Hepatocyte (in vitro differentiated cells): ENCODE measurements around the gene RPL18A. TPM values are rescaled to one million over a fixed set of nuclear protein-coding genes. Genes with fewer than 3 reads are reported as not detected.

ENCODE experiments used
- DNase-seq: peaks from one replicate; pipeline ENCODE4 v3.0.0-alpha.2; 2016; ENCODE audit warnings: low spot score
- H2AFZ ChIP-seq: fragments of 200-600 bp; sonication (generic); 2 replicates; pipeline ENCODE4 v1.6.0; 2016; ENCODE audit warnings: antibody characterized with exemption, mild to moderate bottlenecking
- H3K27ac ChIP-seq: fragments of 200-600 bp; sonication (generic); 2 replicates; pipeline ENCODE4 v1.5.1; 2016; ENCODE audit warnings: mild to moderate bottlenecking
- H3K27me3 ChIP-seq: fragments of 200-600 bp; sonication (generic); 2 replicates; pipeline ENCODE4 v1.6.1; 2016
- H3K36me3 ChIP-seq: fragments of 200-600 bp; sonication (generic); replicated peaks from 2 replicates; pipeline ENCODE4 v1.5.1; 2016; ENCODE audit warnings: low read depth; ENCODE audit not compliant: insufficient read depth
- H3K4me1 ChIP-seq: fragments of 200-600 bp; sonication (generic); 2 replicates; pipeline ENCODE4 v1.5.1; 2016; ENCODE audit warnings: mild to moderate bottlenecking, moderate library complexity; ENCODE audit not compliant: insufficient read depth
- H3K4me2 ChIP-seq: fragments of 200-600 bp; sonication (generic); 2 replicates; pipeline ENCODE4 v1.6.0; 2016
- H3K4me3 ChIP-seq: fragments of 200-600 bp; sonication (generic); 2 replicates; pipeline ENCODE4 v1.5.1; 2016; ENCODE audit warnings: mild to moderate bottlenecking
- H3K79me2 ChIP-seq: fragments of 200-600 bp; sonication (generic); 2 replicates; pipeline ENCODE4 v1.6.0; 2017; ENCODE audit warnings: mild to moderate bottlenecking
- H3K9me2 ChIP-seq: fragments of 200-600 bp; sonication (generic); replicated peaks from 2 replicates; pipeline ENCODE4 v1.6.0; 2017; ENCODE audit warnings: mild to moderate bottlenecking; ENCODE audit not compliant: insufficient read depth
- H3K9me3 ChIP-seq: fragments of 200-600 bp; sonication (generic); 2 replicates; pipeline ENCODE4 v1.5.1; 2016; ENCODE audit warnings: low read depth, mild to moderate bottlenecking
- H4K20me1 ChIP-seq: fragments of 200-600 bp; sonication (generic); 2 replicates; pipeline ENCODE4 v1.6.0; 2016; ENCODE audit warnings: mild to moderate bottlenecking; ENCODE audit not compliant: insufficient read depth, poor library complexity, severe bottlenecking
- CTCF ChIP-seq: fragments of 200-600 bp; sonication (generic); IDR thresholded peaks from 2 replicates; pipeline ENCODE4 v1.5.1; 2016; ENCODE audit warnings: antibody characterized with exemption, mild to moderate bottlenecking; ENCODE audit not compliant: poor library complexity
- EZH2 ChIP-seq: fragments of 200-600 bp; sonication (generic); IDR thresholded peaks from 2 replicates; pipeline ENCODE4 v1.6.1; 2016; ENCODE audit warnings: antibody characterized with exemption, mild to moderate bottlenecking, borderline replicate concordance
- EZH2phosphoT487 ChIP-seq: fragments of 200-600 bp; sonication (generic); IDR thresholded peaks from one replicate; pipeline ENCODE4 v1.6.1; 2018; ENCODE audit warnings: antibody characterized with exemption, mild to moderate bottlenecking, low read depth, moderate library complexity; ENCODE audit not compliant: unreplicated experiment, severe bottlenecking
- WGBS: methylation state at CpG from one replicate; pipeline ENCODE4 v1.1.6; 2016; ENCODE audit warnings: low lambda C conversion rate; ENCODE audit errors: missing lambda C conversion rate; 5-methylcytosine and 5-hydroxymethylcytosine counted together
- polyA plus RNA-seq: library from polyadenylated mRNA; unstranded; fragments of >200 nt; fragmentation: Nextera tagmentation; extraction: Ambion mirVana; gene quantifications from 2 replicates; pipeline ENCODE4 v1.2.1, GENCODE V29; 2016
- total RNA-seq: library from RNA; depleted of rRNA; stranded (reverse); fragments of >200 nt; gene quantifications from 2 replicates; pipeline ENCODE4 v1.2.3, GENCODE V29; 2014

The RPL18A gene
- total and polyA plus RNA-seq, 2 experiments from 2014 or later, result 646 to 1,114 TPM

GRCh38 chr19:17862711-17863519 lies 3.2 kb downstream of the RPL18A start:
- Histone ChIP-seq H4K20me1 (peaks cover 42% of the 10 kb centered on the region), H3K4me1 (peaks cover 10% of the 10 kb centered on the region), H3K27me3 (no peaks in the 10 kb centered on the region), H3K9me2 (no peaks in the 10 kb centered on the region), H3K4me3 (no peak overlapping the region), H3K79me2 (peaks cover 28% of the 10 kb centered on the region), H3K36me3 (no peaks in the 10 kb centered on the region), H3K4me2 (no peak overlapping the region), H2AFZ (no peak overlapping the region), H3K9me3 (no peaks in the 10 kb centered on the region), H3K27ac (no peak overlapping the region)
- DNase-seq, result no peak
- no peak for TF ChIP-seq EZH2phosphoT487
- no peak for TF ChIP-seq EZH2
- TF ChIP-seq CTCF, result no peak
- 96% methylated on average over 31 of the region's 31 CpGs for WGBS

- Histone ChIP-seq H3K79me2 (peaks cover 28% of the 10 kb centered on the region), H3K9me3 (no peaks in the 10 kb centered on the region), H4K20me1 (peaks cover 42% of the 10 kb centered on the region), H3K27me3 (peaks cover 4% of the 10 kb centered on the region), H3K4me1 (peaks cover 10% of the 10 kb centered on the region), H3K4me3 (no peak overlapping the region), H3K9me2 (no peaks in the 10 kb centered on the region), H3K27ac (no peak overlapping the region), H3K36me3 (no peaks in the 10 kb centered on the region), H2AFZ (no peak overlapping the region), H3K4me2 (no peak overlapping the region)
- 94% methylated on average over 8 of the region's 8 CpGs for WGBS
- DNase-seq, result no peak
- TF ChIP-seq CTCF (no peak), EZH2 (no peak), EZH2phosphoT487 (no peak)
Observed at GRCh38 chr19:17863520-17864182, 3.9 kb downstream of the RPL18A start.

GRCh38 chr19:17865364-17866311 lies 5.9 kb downstream of the RPL18A start:
- no peaks in the 10 kb centered on the region for H3K9me3 ChIP-seq
- no peaks in the 10 kb centered on the region for H3K9me2 ChIP-seq
- H3K4me3 ChIP-seq, result no peak overlapping the region
- peaks cover 10% of the 10 kb centered on the region for H3K4me1 ChIP-seq
- no peaks in the 10 kb centered on the region for H3K36me3 ChIP-seq
- TF ChIP-seq EZH2phosphoT487, result no peak
- no peak for TF ChIP-seq CTCF
- no peak for TF ChIP-seq EZH2
- H3K27ac ChIP-seq, result no peak overlapping the region
- H2AFZ ChIP-seq, result no peak overlapping the region
- peak; percentile 63 for DNase-seq
- no peak overlapping the region for H3K4me2 ChIP-seq
- H3K27me3 ChIP-seq, result peaks cover 22% of the 10 kb centered on the region
- H4K20me1 ChIP-seq, result peaks cover 36% of the 10 kb centered on the region
- WGBS, result 62% methylated on average over 13 of the region's 13 CpGs
- peaks cover 19% of the 10 kb centered on the region for H3K79me2 ChIP-seq
